Activated gamma-delta T cell treated with anti-CD3 and anti-CD28 coated beads, Interleukin-2, amount 50 U/mL, for 16 hours (primary cell): ENCODE measurements around the gene MED27.

ENCODE experiments used
- DNase-seq: peaks from one replicate; pipeline ENCODE4 v3.0.0-alpha.2; 2020; ENCODE audit warnings: low read depth

Gene MED27

GRCh38 chr9:131879911-131880290 lies 199.8 kb downstream of the MED27 start:
- no peak for DNase-seq

- no peak for DNase-seq
These were observed 200.3 kb downstream of the MED27 start for GRCh38 chr9:131879181-131879910.

- DNase-seq: no peak
These were observed 203.2 kb downstream of the MED27 start for GRCh38 chr9:131876486-131876885.

- no peak for DNase-seq
These were observed 203.7 kb downstream of the MED27 start for GRCh38 chr9:131875828-131876485.

- no peak for DNase-seq
These were observed 204.6 kb downstream of the MED27 start for GRCh38 chr9:131874916-131875670.

- no peak for DNase-seq
These were observed 205.2 kb downstream of the MED27 start for GRCh38 chr9:131874447-131874846.

GRCh38 chr9:131873891-131874440 lies 205.7 kb downstream of the MED27 start:
- no peak for DNase-seq

GRCh38 chr9:131873335-131873734 lies 206.3 kb downstream of the MED27 start:
- DNase-seq: no peak

- no peak for DNase-seq
These were observed 207.0 kb downstream of the MED27 start for GRCh38 chr9:131872702-131873101.

GRCh38 chr9:131872006-131872405 lies 207.7 kb downstream of the MED27 start:
- DNase-seq: no peak

- no peak for DNase-seq
These were observed 209.5 kb downstream of the MED27 start for GRCh38 chr9:131870156-131870555.

GRCh38 chr9:131869348-131869747 lies 210.3 kb downstream of the MED27 start:
- no peak for DNase-seq

- DNase-seq: no peak
These were observed 210.9 kb downstream of the MED27 start for GRCh38 chr9:131868766-131869165.

GRCh38 chr9:131867611-131868192 lies 212.0 kb downstream of the MED27 start:
- no peak for DNase-seq

GRCh38 chr9:131865446-131866195 lies 214.0 kb downstream of the MED27 start:
- DNase-seq: no peak

- DNase-seq: no peak
These were observed 215.1 kb downstream of the MED27 start for GRCh38 chr9:131864531-131864930.

- DNase-seq: no peak
These were observed 216.3 kb downstream of the MED27 start for GRCh38 chr9:131863306-131863896.

- no peak for DNase-seq
These were observed 217.4 kb downstream of the MED27 start for GRCh38 chr9:131862261-131862660.

- DNase-seq: no peak
These were observed 219.2 kb downstream of the MED27 start for GRCh38 chr9:131860430-131860829.

GRCh38 chr9:131858147-131858546 lies 221.5 kb downstream of the MED27 start:
- DNase-seq: no peak

- no peak for DNase-seq
These were observed 223.6 kb downstream of the MED27 start for GRCh38 chr9:131856105-131856504.
